Trophoblast cell (in vitro differentiated cells and primary cell): ENCODE results near the gene STARD5.

Experiments
- DNase-seq, 2 donors: peaks; one replicate each; pipeline ENCODE4 v3.0.0-alpha.2; 2016
- H2AFZ ChIP-seq: 2 replicates; pipeline ENCODE4 v1.6.1; 2013; ENCODE audit warnings: low read length, moderate library complexity, mild to moderate bottlenecking; ENCODE audit not compliant: insufficient read depth, poor library complexity
- H2AK5ac ChIP-seq: 2 replicates; pipeline ENCODE4 v1.6.1; 2013; ENCODE audit warnings: mild to moderate bottlenecking, low read length
- H2BK120ac ChIP-seq: 2 replicates; pipeline ENCODE4 v1.6.1; 2013; ENCODE audit warnings: low read length, mild to moderate bottlenecking, moderate library complexity; ENCODE audit not compliant: insufficient read depth, poor library complexity
- H2BK12ac ChIP-seq: 2 replicates; pipeline ENCODE4 v1.6.1; 2013; ENCODE audit warnings: mild to moderate bottlenecking, low read length, moderate library complexity
- H2BK5ac ChIP-seq: 2 replicates; pipeline ENCODE4 v1.6.1; 2013; ENCODE audit warnings: low read length, low read depth, moderate library complexity, mild to moderate bottlenecking; ENCODE audit not compliant: poor library complexity
- H3K14ac ChIP-seq: 2 replicates; pipeline ENCODE4 v1.6.1; 2013; ENCODE audit warnings: mild to moderate bottlenecking, low read length
- H3K18ac ChIP-seq: 2 replicates; pipeline ENCODE4 v1.6.1; 2013; ENCODE audit warnings: mild to moderate bottlenecking, low read length
- H3K23ac ChIP-seq: 2 replicates; pipeline ENCODE4 v1.6.1; 2013; ENCODE audit warnings: low read length
- H3K27ac ChIP-seq: 2 replicates; pipeline ENCODE4 v1.5.1; 2013; ENCODE audit warnings: low read depth, mild to moderate bottlenecking, inconsistent platforms, low read length, moderate library complexity
- H3K27me3 ChIP-seq: 2 replicates; pipeline ENCODE4 v1.6.1; 2013; ENCODE audit warnings: inconsistent platforms, mild to moderate bottlenecking, low read length, moderate library complexity; ENCODE audit not compliant: insufficient read depth
- H3K36me3 ChIP-seq, 2 experiments: 1 replicate in 1 of 2; 2 replicates in 1 of 2; pipeline ENCODE4 v1.6.1; 2013; ENCODE audit warnings: low read length in 2 of 2, mild to moderate bottlenecking in 2 of 2, moderate library complexity in 1 of 2; ENCODE audit not compliant: insufficient read depth in 2 of 2, control insufficient read depth in 1 of 2
- H3K4ac ChIP-seq: 2 replicates; pipeline ENCODE4 v1.6.1; 2013; ENCODE audit warnings: low read depth, mild to moderate bottlenecking, low read length, moderate library complexity
- H3K4me1 ChIP-seq, 2 experiments: 1 replicate in 1 of 2; 2 replicates in 1 of 2; pipeline ENCODE4 v1.6.1; 2013; ENCODE audit warnings: low read length in 2 of 2, mild to moderate bottlenecking in 2 of 2, moderate library complexity in 1 of 2; ENCODE audit not compliant: insufficient read depth in 2 of 2, control insufficient read depth in 1 of 2
- H3K4me2 ChIP-seq: 2 replicates; pipeline ENCODE4 v1.6.1; 2013; ENCODE audit warnings: inconsistent platforms, mild to moderate bottlenecking, low read length, moderate library complexity
- H3K4me3 ChIP-seq: 2 replicates; pipeline ENCODE4 v1.5.1; 2013; ENCODE audit warnings: mild to moderate bottlenecking, low read depth, low read length, inconsistent platforms
- H3K79me1 ChIP-seq: one replicate; pipeline ENCODE4 v1.6.1; 2013; ENCODE audit warnings: low read length
- H3K79me2 ChIP-seq: 2 replicates; pipeline ENCODE4 v1.6.1; 2013; ENCODE audit warnings: low read length, mild to moderate bottlenecking; ENCODE audit not compliant: control insufficient read depth, insufficient read depth, poor library complexity
- H3K9ac ChIP-seq: 2 replicates; pipeline ENCODE4 v1.6.1; 2013; ENCODE audit warnings: mild to moderate bottlenecking, low read length
- H3K9me3 ChIP-seq: 2 replicates; pipeline ENCODE4 v1.6.1; 2013; ENCODE audit warnings: low read depth, mild to moderate bottlenecking, control low read depth, inconsistent platforms, low read length; ENCODE audit not compliant: insufficient read depth
- H4K12ac ChIP-seq: 2 replicates; pipeline ENCODE4 v1.6.1; 2013; ENCODE audit warnings: low read depth, mild to moderate bottlenecking, low read length, moderate library complexity
- H4K8ac ChIP-seq: 2 replicates; pipeline ENCODE4 v1.6.1; 2013; ENCODE audit warnings: low read depth, mild to moderate bottlenecking, low read length, moderate library complexity
- H4K91ac ChIP-seq: one replicate; pipeline ENCODE4 v1.6.1; 2013; ENCODE audit warnings: low read depth, mild to moderate bottlenecking, low read length, moderate library complexity
- WGBS: extraction: QIAGEN DNeasy Blood & Tissue Kit; methylation state at CpG from one replicate; pipeline ENCODE4 v1.1.7; 2013; ENCODE audit warnings: missing lambda C conversion rate; ENCODE audit not compliant: insufficient read length, insufficient coverage; ENCODE audit errors: extremely low coverage; 5-methylcytosine and 5-hydroxymethylcytosine counted together

STARD5 gene

DNA sequence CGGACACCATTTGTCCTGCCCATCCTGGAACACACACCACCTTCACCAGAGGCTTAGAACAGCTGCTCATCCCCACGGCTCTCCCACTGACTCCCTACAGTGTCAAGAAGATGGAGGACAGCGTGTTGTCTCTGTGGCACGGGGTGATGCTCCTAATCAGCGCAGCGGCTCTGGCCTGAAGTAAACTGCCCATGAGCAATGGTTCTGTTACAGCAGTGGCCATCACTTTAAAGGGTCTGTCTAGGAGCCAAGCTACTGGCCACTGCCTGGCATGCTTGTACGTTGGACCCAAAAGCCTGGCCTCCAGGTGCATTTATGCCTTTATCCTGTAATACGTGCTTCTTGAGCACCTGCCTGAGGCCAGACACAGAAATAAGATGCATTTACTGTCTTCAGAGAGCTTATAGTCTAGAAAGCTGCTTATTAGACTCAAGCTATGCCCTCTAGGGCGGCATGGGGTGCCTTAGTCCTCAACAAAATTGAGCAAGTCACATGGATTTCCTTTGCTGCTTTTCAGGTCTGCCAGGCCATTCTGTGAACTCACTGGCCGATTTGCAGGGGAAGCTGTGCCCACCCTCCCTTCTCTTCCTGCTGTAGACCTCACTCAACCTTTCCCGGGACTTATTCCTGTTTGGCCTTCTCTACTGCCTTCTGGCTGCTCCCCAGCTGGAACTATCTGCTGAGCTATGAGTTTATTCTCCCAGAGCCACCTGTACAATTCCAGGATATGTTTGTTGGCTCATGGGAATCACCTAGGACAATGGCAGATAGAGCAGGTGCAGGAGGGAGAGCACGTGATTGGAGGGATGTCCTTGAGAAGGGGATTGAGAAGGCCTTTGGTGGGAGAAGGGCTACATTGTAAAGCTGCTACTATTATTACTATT is 51.9 kb downstream of the STARD5 start:
- Histone ChIP-seq H3K36me3 (no peaks in the 10 kb centered on the region), H3K9me3 (no peaks in the 10 kb centered on the region), H3K23ac (no peak overlapping the region), H2BK12ac (no peak overlapping the region), H3K27me3 (no peaks in the 10 kb centered on the region), H3K27ac (no peak overlapping the region), H2BK120ac (no peak overlapping the region), H4K8ac (no peak overlapping the region), H3K79me2 (no peaks in the 10 kb centered on the region), H2AK5ac (no peak overlapping the region), H2BK5ac (no peak overlapping the region), H3K9ac (no peak overlapping the region), H3K79me1 (no peaks in the 10 kb centered on the region), H2AFZ (no peak overlapping the region), H3K18ac (no peak overlapping the region), H3K4me2 (no peak overlapping the region), H3K4me3 (no peak overlapping the region), H3K14ac (no peak overlapping the region), H3K4ac (no peak overlapping the region), H3K4me1 (no peaks in the 10 kb centered on the region), H4K91ac (no peak overlapping the region), H4K12ac (no peak overlapping the region)
- no CpG with 5 or more reads among the region's 12 CpGs for WGBS
- DNase-seq = no peak

DNA sequence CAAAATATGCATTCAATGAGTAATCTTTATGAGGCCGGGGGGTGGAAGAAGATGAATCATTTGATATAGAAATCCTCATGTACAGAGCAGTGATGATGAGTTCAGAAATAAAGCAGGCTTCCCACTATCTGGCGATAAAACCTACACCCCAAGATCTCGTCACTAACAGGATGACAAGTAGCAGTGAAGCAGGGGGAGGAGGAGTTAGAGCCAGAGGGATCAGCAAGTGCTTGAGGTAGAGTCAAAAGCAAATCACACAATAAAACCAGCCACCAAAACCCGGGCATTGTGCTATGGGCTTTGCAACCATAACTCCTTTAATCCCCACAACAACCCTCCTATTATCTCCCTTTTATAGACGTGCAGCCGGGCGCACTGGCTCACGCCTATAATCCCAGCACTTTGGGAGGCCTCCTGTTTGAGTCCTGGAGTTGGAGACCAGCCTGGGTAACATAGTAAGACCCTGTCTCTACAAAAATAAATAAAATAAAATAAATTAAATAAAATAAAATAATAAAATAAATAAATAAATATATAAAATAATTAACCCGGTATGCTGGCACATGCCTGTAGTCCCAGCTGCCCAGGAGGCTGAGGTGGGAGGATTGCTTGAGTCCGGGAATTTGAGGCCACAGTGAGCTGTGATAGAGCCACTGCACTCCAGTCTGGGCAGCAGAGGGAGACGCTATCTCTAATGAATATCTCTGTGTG is 53.0 kb downstream of the STARD5 start:
- no peak overlapping the region for H2BK120ac ChIP-seq
- H3K4me1 ChIP-seq = peaks cover 0 to 1% of the 10 kb centered on the region in 2 experiments
- no peak overlapping the region for H3K4ac ChIP-seq
- no peak overlapping the region for H2AK5ac ChIP-seq
- H2AFZ ChIP-seq = no peak overlapping the region
- no peak overlapping the region for H4K8ac ChIP-seq
- H4K12ac ChIP-seq = no peak overlapping the region
- H4K91ac ChIP-seq = no peak overlapping the region
- no peaks in the 10 kb centered on the region for H3K9me3 ChIP-seq
- H3K27ac ChIP-seq = no peak overlapping the region
- no CpG with 5 or more reads among the region's 11 CpGs for WGBS
- H3K18ac ChIP-seq = no peak overlapping the region
- H3K23ac ChIP-seq = no peak overlapping the region
- H3K4me2 ChIP-seq = no peak overlapping the region
- no peak overlapping the region for H3K9ac ChIP-seq
- no peaks in the 10 kb centered on the region for H3K36me3 ChIP-seq
- H3K4me3 ChIP-seq = no peak overlapping the region
- H3K79me1 ChIP-seq = no peaks in the 10 kb centered on the region
- no peak overlapping the region for H2BK5ac ChIP-seq
- H2BK12ac ChIP-seq = no peak overlapping the region
- no peaks in the 10 kb centered on the region for H3K79me2 ChIP-seq
- no peak for DNase-seq
- no peak overlapping the region for H3K14ac ChIP-seq
- H3K27me3 ChIP-seq = no peaks in the 10 kb centered on the region

DNA sequence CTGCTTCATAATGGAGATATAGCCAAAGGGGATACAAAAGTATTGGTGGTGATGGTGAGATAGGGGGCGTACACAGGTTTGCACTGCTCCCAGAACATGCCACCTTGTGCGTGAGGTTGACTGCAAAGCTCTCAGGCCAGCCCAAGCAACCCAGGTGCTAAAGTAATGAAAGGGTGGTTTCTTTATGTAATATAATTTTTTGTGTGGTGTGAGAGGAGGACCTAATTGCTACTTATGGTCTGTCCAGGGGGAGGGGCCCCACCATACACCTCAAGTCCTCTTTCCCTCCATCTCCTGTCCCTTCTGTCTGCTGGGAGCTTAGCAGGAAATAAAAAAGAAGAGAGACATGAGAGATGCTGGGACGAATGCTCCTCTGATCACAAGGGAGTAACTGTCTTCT is 53.8 kb downstream of the STARD5 start:
- H3K4me3 ChIP-seq = no peak overlapping the region
- no peak overlapping the region for H4K91ac ChIP-seq
- no peak overlapping the region for H3K4me2 ChIP-seq
- no peak for DNase-seq
- H3K4me1 ChIP-seq = peaks cover 0 to 2% of the 10 kb centered on the region in 2 experiments
- no peaks in the 10 kb centered on the region for H3K36me3 ChIP-seq
- no CpG with 5 or more reads among the region's 3 CpGs for WGBS
- no peak overlapping the region for H2BK120ac ChIP-seq
- no peak overlapping the region for H3K14ac ChIP-seq
- no peak overlapping the region for H3K9ac ChIP-seq
- no peak overlapping the region for H2BK12ac ChIP-seq
- H4K8ac ChIP-seq = no peak overlapping the region
- H3K18ac ChIP-seq = no peak overlapping the region
- no peaks in the 10 kb centered on the region for H3K27me3 ChIP-seq
- H3K23ac ChIP-seq = no peak overlapping the region
- no peak overlapping the region for H3K4ac ChIP-seq
- H2AFZ ChIP-seq = no peak overlapping the region
- H3K79me1 ChIP-seq = no peaks in the 10 kb centered on the region
- no peak overlapping the region for H2BK5ac ChIP-seq
- H3K79me2 ChIP-seq = no peaks in the 10 kb centered on the region
- H3K27ac ChIP-seq = no peak overlapping the region
- H2AK5ac ChIP-seq = no peak overlapping the region
- no peaks in the 10 kb centered on the region for H3K9me3 ChIP-seq
- no peak overlapping the region for H4K12ac ChIP-seq

DNA sequence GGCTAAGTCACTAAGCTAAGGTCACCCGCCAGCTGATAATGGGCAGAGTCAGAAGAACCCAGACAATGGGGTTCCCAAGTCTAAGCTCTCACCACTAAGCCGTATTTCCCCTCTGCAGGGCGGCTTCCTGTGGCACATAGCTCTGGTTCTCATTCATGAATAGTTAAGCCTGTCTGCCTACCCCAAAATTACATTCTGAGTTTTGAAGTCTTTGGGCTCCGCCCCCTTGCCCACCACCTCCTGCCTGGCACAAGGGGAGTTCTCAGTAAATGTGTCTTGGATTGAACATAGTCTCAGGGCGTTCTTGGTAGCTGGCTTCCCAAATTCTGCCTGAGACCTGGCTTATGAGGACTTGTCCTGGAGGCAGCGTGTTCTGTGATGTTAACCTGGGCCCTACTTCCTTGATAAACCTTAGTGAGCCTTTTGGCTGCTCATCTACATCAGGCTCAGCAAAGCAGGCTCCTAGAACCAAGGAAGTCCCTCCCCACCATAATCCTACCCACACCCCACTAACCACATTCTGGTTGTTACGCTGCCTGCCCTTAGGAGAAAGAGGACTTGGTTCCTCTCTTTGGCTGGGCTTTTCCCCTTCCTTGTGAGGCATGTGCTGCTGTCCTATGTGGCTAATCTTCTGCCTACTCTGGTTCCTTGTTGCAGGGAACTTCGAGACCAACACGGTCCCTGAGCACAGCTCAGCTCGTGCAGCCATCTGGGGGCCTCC is 54.9 kb downstream of the STARD5 start:
- no CpG with 5 or more reads among the region's 10 CpGs for WGBS
- Histone ChIP-seq H3K27ac (no peak overlapping the region), H4K12ac (no peak overlapping the region), H3K4me2 (no peak overlapping the region), H3K9ac (no peak overlapping the region), H2AFZ (no peak overlapping the region), H3K79me1 (no peaks in the 10 kb centered on the region), H2BK120ac (no peak overlapping the region), H2BK12ac (no peak overlapping the region), H2BK5ac (no peak overlapping the region), H3K4me1 (peaks cover 0 to 2% of the 10 kb centered on the region in 2 experiments), H3K36me3 (no peaks in the 10 kb centered on the region), H3K27me3 (no peaks in the 10 kb centered on the region), H3K4ac (no peak overlapping the region), H4K91ac (no peak overlapping the region), H3K79me2 (no peaks in the 10 kb centered on the region), H4K8ac (no peak overlapping the region), H3K9me3 (no peaks in the 10 kb centered on the region), H3K23ac (no peak overlapping the region), H2AK5ac (no peak overlapping the region), H3K14ac (no peak overlapping the region), H3K18ac (no peak overlapping the region), H3K4me3 (no peak overlapping the region)
- no peak for DNase-seq
